SHP77 treated with DMSO at 0.1 percent for 48 hours (cell line): Measurements from ENCODE around the gene RAP2A.

Source experiments
- DNase-seq: peaks from one replicate; lab custom pipeline; 2025; lab: John Stamatoyannopoulos, UW

RAP2A gene

GRCh38 chr13:97422118-97423054, 11.6 kb upstream of the RAP2A start:
- no peak for DNase-seq

- DNase-seq = no peak
These were observed 10.5 kb upstream of the RAP2A start for GRCh38 chr13:97423300-97424045.

GRCh38 chr13:97425590-97425989, 8.4 kb upstream of the RAP2A start:
- DNase-seq = no peak

- DNase-seq = no peak
These were observed 7.3 kb upstream of the RAP2A start for GRCh38 chr13:97426695-97427094.

- peak; percentile 81 for DNase-seq
These were observed 4.3 kb upstream of the RAP2A start for GRCh38 chr13:97429681-97430081.

- peak; percentile 69 for DNase-seq
These were observed 3.7 kb upstream of the RAP2A start for GRCh38 chr13:97430296-97430695.

GRCh38 chr13:97431171-97431764, 2.7 kb upstream of the RAP2A start:
- DNase-seq = peak; percentile 42

GRCh38 chr13:97432232-97432916, 1.6 kb upstream of the RAP2A start:
- DNase-seq = peak; percentile 73

- peak; percentile 100 for DNase-seq
These were observed 847 bp upstream of the RAP2A start for GRCh38 chr13:97432917-97433726.

GRCh38 chr13:97434397-97435201, 630 bp downstream of the RAP2A start:
- no peak for DNase-seq

GRCh38 chr13:97435323-97435722, 1.4 kb downstream of the RAP2A start:
- DNase-seq = no peak

GRCh38 chr13:97435794-97436193, 1.8 kb downstream of the RAP2A start:
- no peak for DNase-seq

- no peak for DNase-seq
These were observed 2.9 kb downstream of the RAP2A start for GRCh38 chr13:97436845-97437244.

GRCh38 chr13:97437729-97438128, 3.8 kb downstream of the RAP2A start:
- DNase-seq = no peak

GRCh38 chr13:97438856-97439595, 5.1 kb downstream of the RAP2A start:
- DNase-seq = no peak

GRCh38 chr13:97440598-97441170, 6.7 kb downstream of the RAP2A start:
- DNase-seq = no peak

GRCh38 chr13:97441368-97441767, 7.4 kb downstream of the RAP2A start:
- no peak for DNase-seq

GRCh38 chr13:97445522-97446187, 11.7 kb downstream of the RAP2A start:
- peak; percentile 94 for DNase-seq

- no peak for DNase-seq
These were observed 12.5 kb downstream of the RAP2A start for GRCh38 chr13:97446448-97446847.
